ENCODE measurements around the gene FLYWCH1.
A peak's percentile ranks its signal among the peaks of the same experiment; 100 is the strongest.

The FLYWCH1 gene

GRCh38 chr16:2911638-2912329 is at the start of gene FLYWCH1:
FLYWCH1 (plus strand) TSS chr16:2911931; CDS start chr16:2929686, 17,755 bp downstream.
- DNase-seq, result peak; percentile 98

- DNase-seq, result no peak
These were observed 46.1 kb upstream of the FLYWCH1 start for GRCh38 chr16:2865651-2866050.

GRCh38 chr16:2866431-2866830 is 45.3 kb upstream of the FLYWCH1 start:
- no peak for DNase-seq

GRCh38 chr16:2867661-2867986 is 44.1 kb upstream of the FLYWCH1 start:
- no peak for DNase-seq

GRCh38 chr16:2867987-2868789 is 43.5 kb upstream of the FLYWCH1 start:
- peak; percentile 90 for DNase-seq

- no peak for DNase-seq
These were observed 39.8 kb upstream of the FLYWCH1 start for GRCh38 chr16:2871926-2872325.

- DNase-seq, result no peak
These were observed 37.5 kb upstream of the FLYWCH1 start for GRCh38 chr16:2874032-2874911.

GRCh38 chr16:2874912-2875362 is 36.8 kb upstream of the FLYWCH1 start:
- DNase-seq, result no peak

GRCh38 chr16:2879854-2880508 is 31.8 kb upstream of the FLYWCH1 start:
- DNase-seq, result no peak

- DNase-seq, result no peak
These were observed 29.7 kb upstream of the FLYWCH1 start for GRCh38 chr16:2881783-2882649.

- DNase-seq, result peak; percentile 97
These were observed 28.9 kb upstream of the FLYWCH1 start, which contains the start of gene FLYWCH2 for GRCh38 chr16:2882650-2883457. FLYWCH2 (plus strand) TSS chr16:2883215; CDS start chr16:2896450, 13,235 bp downstream.

- DNase-seq, result no peak
These were observed 28.2 kb upstream of the FLYWCH1 start for GRCh38 chr16:2883458-2883908.

GRCh38 chr16:2884041-2884451 is 27.7 kb upstream of the FLYWCH1 start:
- DNase-seq, result no peak

GRCh38 chr16:2894231-2894630 is 17.5 kb upstream of the FLYWCH1 start:
- no peak for DNase-seq

GRCh38 chr16:2895813-2896212 is 15.9 kb upstream of the FLYWCH1 start:
- no peak for DNase-seq

GRCh38 chr16:2896480-2897010 is 15.2 kb upstream of the FLYWCH1 start:
- no peak for DNase-seq

GRCh38 chr16:2897110-2897509 is 14.6 kb upstream of the FLYWCH1 start:
- DNase-seq, result no peak

- DNase-seq, result no peak
These were observed 12.7 kb upstream of the FLYWCH1 start for GRCh38 chr16:2898831-2899563.

GRCh38 chr16:2899564-2900072 is 12.1 kb upstream of the FLYWCH1 start:
- no peak for DNase-seq

Data from amniotic stem cell (primary cell).